Osteoblast (primary cell): ENCODE measurements around the gene DAPK3. TPM values are rescaled to one million over a fixed set of nuclear protein-coding genes. Genes with fewer than 3 reads are reported as not detected.
A peak's percentile ranks its signal among the peaks of the same experiment; 100 is the strongest.

Source experiments
- DNase-seq: peaks from one replicate; pipeline ENCODE4 v3.0.0; 2011; ENCODE audit warnings: low spot score, mixed read lengths; ENCODE audit not compliant: insufficient read length; ENCODE audit errors: missing footprints
- H2AFZ ChIP-seq: 2 replicates; pipeline ENCODE4 v1.6.0; 2011; ENCODE audit warnings: mild to moderate bottlenecking, low read length
- H3K27ac ChIP-seq: 2 replicates; pipeline ENCODE4 v1.5.1; 2011; ENCODE audit warnings: mild to moderate bottlenecking, low read depth, low read length, moderate library complexity
- H3K27me3 ChIP-seq: 2 replicates; pipeline ENCODE4 v1.6.0; 2012; ENCODE audit warnings: mild to moderate bottlenecking, control low read depth, inconsistent platforms, low read length, moderate library complexity; ENCODE audit not compliant: insufficient read depth
- H3K36me3 ChIP-seq: 2 replicates; pipeline ENCODE4 v1.5.1; 2011; ENCODE audit warnings: mild to moderate bottlenecking, low read length, control low read depth, moderate library complexity; ENCODE audit not compliant: insufficient read depth
- H3K4me1 ChIP-seq: 2 replicates; pipeline ENCODE4 v1.5.1; 2011; ENCODE audit warnings: mild to moderate bottlenecking, low read length, control low read depth, moderate library complexity; ENCODE audit not compliant: insufficient read depth
- H3K4me2 ChIP-seq: 2 replicates; pipeline ENCODE4 v1.6.0; 2011; ENCODE audit warnings: mild to moderate bottlenecking, low read length; ENCODE audit not compliant: insufficient read depth
- H3K4me3 ChIP-seq: fragments of 200-600 bp; sonication (generic); 3 replicates; pipeline ENCODE4 v1.5.1; 2012; ENCODE audit warnings: mild to moderate bottlenecking, low read length, inconsistent platforms; ENCODE audit not compliant: insufficient read depth
- H3K79me2 ChIP-seq: 2 replicates; pipeline ENCODE4 v1.6.0; 2012; ENCODE audit warnings: mild to moderate bottlenecking, low read length, control low read depth, inconsistent platforms; ENCODE audit not compliant: insufficient read depth
- H3K9me3 ChIP-seq: 2 replicates; pipeline ENCODE4 v1.5.1; 2011; ENCODE audit warnings: low read depth, low read length, control low read depth
- H4K20me1 ChIP-seq: 2 replicates; pipeline ENCODE4 v1.6.0; 2012; ENCODE audit warnings: mild to moderate bottlenecking, low read length, control low read depth; ENCODE audit not compliant: insufficient read depth
- CTCF ChIP-seq: IDR thresholded peaks from 2 replicates; pipeline ENCODE4 v1.5.1; 2011; ENCODE audit warnings: mild to moderate bottlenecking, low read depth, low read length, moderate library complexity; ENCODE audit errors: extremely low read depth
- total RNA-seq: library from RNA; depleted of rRNA; stranded (reverse); fragments of >200 nt; gene quantifications from 2 replicates; pipeline ENCODE4 v1.2.3, GENCODE V29; 2012

DAPK3 gene
- total RNA-seq, 1 donor: 131 TPM

GRCh38 chr19:3975144-3975543, 4.2 kb upstream of the DAPK3 start:
- H3K27me3 ChIP-seq: no peaks in the 10 kb centered on the region
- no peak overlapping the region for H3K27ac ChIP-seq
- H3K36me3 ChIP-seq: peaks cover 55% of the 10 kb centered on the region
- no peak for DNase-seq
- TF ChIP-seq CTCF: no peak
- H3K79me2 ChIP-seq: peaks cover 56% of the 10 kb centered on the region
- H3K4me3 ChIP-seq: no peak overlapping the region
- peaks cover 58% of the 10 kb centered on the region for H4K20me1 ChIP-seq
- H3K4me1 ChIP-seq: peaks cover 3% of the 10 kb centered on the region
- H3K4me2 ChIP-seq: no peak overlapping the region
- H3K9me3 ChIP-seq: no peaks in the 10 kb centered on the region
- H2AFZ ChIP-seq: no peak overlapping the region

- Histone ChIP-seq H4K20me1 (peaks cover 52% of the 10 kb centered on the region), H3K27me3 (no peaks in the 10 kb centered on the region), H2AFZ (no peak overlapping the region), H3K79me2 (peaks cover 48% of the 10 kb centered on the region), H3K4me1 (peaks cover 30% of the 10 kb centered on the region), H3K4me3 (peak overlapping the region; percentile 94), H3K27ac (peak overlapping the region; percentile 94), H3K36me3 (peaks cover 39% of the 10 kb centered on the region), H3K9me3 (no peaks in the 10 kb centered on the region), H3K4me2 (peak overlapping the region; percentile 95)
- DNase-seq: peak; percentile 53
- no peak for TF ChIP-seq CTCF
Measured at GRCh38 chr19:3970313-3970807, 539 bp downstream of the DAPK3 start.

GRCh38 chr19:3969435-3970312, 1.2 kb downstream of the DAPK3 start:
- Histone ChIP-seq H2AFZ (peak overlapping the region; percentile 23), H3K4me3 (peak overlapping the region; percentile 94), H3K79me2 (peaks cover 51% of the 10 kb centered on the region), H4K20me1 (peaks cover 49% of the 10 kb centered on the region), H3K27ac (peak overlapping the region; percentile 94), H3K36me3 (peaks cover 38% of the 10 kb centered on the region), H3K4me2 (peak overlapping the region; percentile 95), H3K9me3 (no peaks in the 10 kb centered on the region), H3K27me3 (no peaks in the 10 kb centered on the region), H3K4me1 (peaks cover 30% of the 10 kb centered on the region)
- peak; percentile 42 for TF ChIP-seq CTCF
- peak; percentile 96 for DNase-seq
